Measurements from ENCODE around the gene TANGO2. TPM values are rescaled to one million over a fixed set of nuclear protein-coding genes. Genes with fewer than 3 reads are reported as not detected.

The TANGO2 gene
- total and polyA plus RNA-seq, 9 of the 15 experiments (the other 6 are each of a cell fraction or from before 2014, with no cell fraction given) = 15.5 to 94.9 (median 70.1) TPM

- TF ChIP-seq ILK (tag; IDR thresholded peaks at IDR 0.05; ENCODE audit: borderline replicate concordance, low read depth) (no peak), ZNF644 (tag; IDR thresholded peaks at IDR 0.05; ENCODE audit: low read depth) (no peak), POLR2B (IDR thresholded peaks at IDR 0.05; ENCODE audit: low read depth, partially characterized antibody) (peak; percentile 34), EHMT2 (IDR thresholded peaks at IDR 0.05) (peak; percentile 90), ZBTB11 (CRISPR knock-in tag; IDR thresholded peaks at IDR 0.05) (no peak), HINFP (tag; conservative IDR thresholded peaks at IDR 0.05; ENCODE audit: low read depth) (no peak), TCF3 (CRISPR knock-in tag; IDR thresholded peaks at IDR 0.05) (no peak), ARHGAP35 (IDR thresholded peaks at IDR 0.05; ENCODE audit: partially characterized antibody) (peak; percentile 74), POLR2AphosphoS2 (IDR thresholded peaks at IDR 0.05; ENCODE audit: low read length) (no peak), HDAC2 (IDR thresholded peaks at IDR 0.05) (peak; percentile 33; the same call in 1 of the 2 replicates), DEAF1 (CRISPR knock-in tag; IDR thresholded peaks at IDR 0.05) (no peak), E2F8 (IDR thresholded peaks at IDR 0.05; ENCODE audit: low read depth, partially characterized antibody) (no peak), MCM7 (IDR thresholded peaks at IDR 0.05) (no peak; a peak in 1 of 4 replicates), FOXK1 (CRISPR knock-in tag; IDR thresholded peaks at IDR 0.05; ENCODE audit: borderline replicate concordance) (no peak), ZBTB8A (IDR thresholded peaks at IDR 0.05; ENCODE audit: partially characterized antibody) (no peak), HNRNPK (IDR thresholded peaks at IDR 0.05; ENCODE audit: low read depth, low read length, poor library complexity, severe bottlenecking) (no peak), XRCC5 (IDR thresholded peaks at IDR 0.05; ENCODE audit: low read depth, low read length) (no peak)
Measured at GRCh38 chr22:19994851-19995610, 25.9 kb upstream of the TANGO2 start (continued).

All from K562 (cell line).